Coronary artery (tissue), 2 donors: ENCODE data around the gene UPF2.

Experiments used
- DNase-seq: peaks from one replicate; pipeline ENCODE4 v3.0.0-alpha.2; 2017; ENCODE audit warnings: low spot score
- H3K27ac ChIP-seq, 2 donors: fragments of 200-600 bp; sonication (generic); one replicate each; pipeline ENCODE4 v1.5.1; 2016 to 2019
- H3K4me3 ChIP-seq: fragments of 200-600 bp; sonication (generic); 2 replicates; pipeline ENCODE4 v1.5.1; 2016; ENCODE audit warnings: mild to moderate bottlenecking, moderate library complexity
- TF ChIP-seq, protein P1 (sequence below): fragments of 200-600 bp; sonication (generic); IDR thresholded peaks from one replicate; pipeline ENCODE4 v1.5.1; 2019; ENCODE audit warnings: antibody characterized with exemption

Gene UPF2

GRCh38 chr10:11936389-11937152 lies 106.0 kb downstream of the UPF2 start:
- Histone ChIP-seq H3K4me3 (no peak overlapping the region), H3K27ac (no peak overlapping the region)
- no peak for DNase-seq
- TF ChIP-seq, protein P1, sequence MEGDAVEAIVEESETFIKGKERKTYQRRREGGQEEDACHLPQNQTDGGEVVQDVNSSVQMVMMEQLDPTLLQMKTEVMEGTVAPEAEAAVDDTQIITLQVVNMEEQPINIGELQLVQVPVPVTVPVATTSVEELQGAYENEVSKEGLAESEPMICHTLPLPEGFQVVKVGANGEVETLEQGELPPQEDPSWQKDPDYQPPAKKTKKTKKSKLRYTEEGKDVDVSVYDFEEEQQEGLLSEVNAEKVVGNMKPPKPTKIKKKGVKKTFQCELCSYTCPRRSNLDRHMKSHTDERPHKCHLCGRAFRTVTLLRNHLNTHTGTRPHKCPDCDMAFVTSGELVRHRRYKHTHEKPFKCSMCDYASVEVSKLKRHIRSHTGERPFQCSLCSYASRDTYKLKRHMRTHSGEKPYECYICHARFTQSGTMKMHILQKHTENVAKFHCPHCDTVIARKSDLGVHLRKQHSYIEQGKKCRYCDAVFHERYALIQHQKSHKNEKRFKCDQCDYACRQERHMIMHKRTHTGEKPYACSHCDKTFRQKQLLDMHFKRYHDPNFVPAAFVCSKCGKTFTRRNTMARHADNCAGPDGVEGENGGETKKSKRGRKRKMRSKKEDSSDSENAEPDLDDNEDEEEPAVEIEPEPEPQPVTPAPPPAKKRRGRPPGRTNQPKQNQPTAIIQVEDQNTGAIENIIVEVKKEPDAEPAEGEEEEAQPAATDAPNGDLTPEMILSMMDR = no peak

GRCh38 chr10:11934262-11934661 lies 108.3 kb downstream of the UPF2 start:
- no peak overlapping the region for H3K4me3 ChIP-seq
- no peak overlapping the region for H3K27ac ChIP-seq
- TF ChIP-seq, protein P1 = no peak
- no peak for DNase-seq

- Histone ChIP-seq H3K27ac (no peak overlapping the region), H3K4me3 (no peak overlapping the region)
- no peak for DNase-seq
- TF ChIP-seq, protein P1 = no peak
These were observed 108.9 kb downstream of the UPF2 start for GRCh38 chr10:11933577-11934223.

GRCh38 chr10:11931038-11931437 lies 111.6 kb downstream of the UPF2 start:
- H3K27ac ChIP-seq = no peak overlapping the region
- no peak for DNase-seq
- TF ChIP-seq, protein P1 = no peak
- no peak overlapping the region for H3K4me3 ChIP-seq

GRCh38 chr10:11930312-11930978 lies 112.2 kb downstream of the UPF2 start:
- no peak for DNase-seq
- TF ChIP-seq, protein P1 = no peak
- Histone ChIP-seq H3K27ac (no peak overlapping the region), H3K4me3 (no peak overlapping the region)

- TF ChIP-seq, protein P1 = no peak
- no peak for DNase-seq
- Histone ChIP-seq H3K27ac (no peak overlapping the region), H3K4me3 (no peak overlapping the region)
These were observed 114.9 kb downstream of the UPF2 start for GRCh38 chr10:11927746-11928145.
